GM21825 (cell line): Measurements from ENCODE around the gene RASSF5.
"Not testable (repeated sequence)": the region's sequence is repeated elsewhere in the genome, so short reads cannot be mapped to it uniquely, and the experiment has no call there.

Experiments used
- ATAC-seq: cut with Tn5 transposase; IDR thresholded peaks from one replicate; pipeline ENCODE4 v1.9.1; 2021; ENCODE audit warnings: mild to moderate bottlenecking, moderate library complexity; ENCODE audit not compliant: unreplicated experiment

RASSF5 gene

DNA sequence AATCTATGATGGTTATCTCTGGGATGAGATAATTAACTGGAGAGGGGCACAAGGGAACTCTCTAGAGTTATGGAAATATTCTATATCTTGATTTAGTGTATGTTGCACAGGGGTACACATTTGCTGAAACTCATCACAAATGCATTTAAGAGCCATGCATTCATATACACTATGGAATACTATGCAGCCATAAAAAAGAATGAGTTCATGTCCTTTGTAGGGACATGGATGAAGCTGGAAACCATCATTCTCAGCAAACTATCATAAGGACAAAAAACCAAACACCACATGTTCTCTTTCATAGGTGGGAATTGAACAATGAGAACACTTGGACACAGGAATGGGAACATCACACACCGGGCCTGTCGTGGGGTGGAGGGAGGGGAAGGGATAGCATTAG is 119.1 kb downstream of the RASSF5 start:
- not testable (repeated sequence) for ATAC-seq

DNA sequence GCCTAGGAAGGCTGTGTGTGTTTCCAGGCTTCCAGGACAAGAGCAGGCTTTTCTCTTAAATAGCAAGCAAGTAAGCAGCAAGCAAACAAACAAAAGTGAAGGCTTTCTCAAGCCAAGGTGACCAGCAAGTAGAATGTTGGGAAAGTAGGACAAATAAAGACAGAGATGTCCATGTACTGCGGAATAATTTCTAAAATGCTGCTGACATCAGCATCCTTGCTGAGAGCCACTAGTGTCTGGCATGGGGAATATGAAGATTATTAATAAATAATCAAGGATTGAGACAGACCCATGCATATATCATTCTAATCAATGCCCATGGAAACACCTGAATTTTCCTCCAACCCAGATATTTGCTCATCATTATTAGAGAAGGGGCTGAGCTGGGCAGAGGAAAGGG is 121.6 kb downstream of the RASSF5 start:
- no peak for ATAC-seq

DNA sequence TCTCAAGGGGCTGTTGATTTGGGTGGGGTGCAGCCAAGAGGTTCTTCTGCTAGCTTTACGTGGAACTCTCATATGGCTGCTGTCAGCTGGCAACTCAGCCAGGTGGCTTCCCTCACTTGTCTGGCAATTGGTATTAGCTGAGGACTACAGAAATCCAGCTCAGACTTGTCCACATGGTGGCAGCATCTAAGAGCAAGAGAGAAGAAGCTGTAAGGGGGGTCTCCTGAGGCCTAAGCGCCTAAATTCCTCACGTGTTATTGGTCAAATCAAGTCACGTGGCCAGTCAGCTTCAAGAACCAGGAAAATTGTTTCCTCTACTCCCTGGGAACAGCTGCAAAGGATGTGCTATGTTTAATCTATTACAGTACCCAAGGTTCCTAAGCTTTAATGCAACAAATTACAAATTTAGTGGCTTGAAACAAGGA is 123.8 kb downstream of the RASSF5 start:
- no peak for ATAC-seq

DNA sequence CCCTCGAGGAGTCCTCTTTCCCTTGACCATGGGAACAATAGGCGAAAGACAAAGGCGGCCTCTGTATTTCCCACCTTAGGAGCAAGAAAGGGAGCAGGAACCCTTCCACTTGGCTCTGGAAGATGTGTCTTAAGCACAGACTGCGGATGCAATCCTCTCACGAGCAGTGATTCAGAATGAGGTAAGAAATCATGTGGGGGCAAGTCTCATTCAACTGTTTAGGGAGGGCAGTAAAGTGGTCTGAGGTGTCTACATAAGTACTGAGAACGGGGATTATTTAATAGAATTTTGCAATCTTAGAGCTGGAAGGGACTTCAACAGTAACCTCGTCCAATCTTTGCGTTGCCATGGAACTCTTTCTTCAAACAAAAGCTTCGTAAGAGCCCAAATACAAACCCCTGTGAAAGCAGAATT is 126.4 kb downstream of the RASSF5 start:
- ATAC-seq: no peak

DNA sequence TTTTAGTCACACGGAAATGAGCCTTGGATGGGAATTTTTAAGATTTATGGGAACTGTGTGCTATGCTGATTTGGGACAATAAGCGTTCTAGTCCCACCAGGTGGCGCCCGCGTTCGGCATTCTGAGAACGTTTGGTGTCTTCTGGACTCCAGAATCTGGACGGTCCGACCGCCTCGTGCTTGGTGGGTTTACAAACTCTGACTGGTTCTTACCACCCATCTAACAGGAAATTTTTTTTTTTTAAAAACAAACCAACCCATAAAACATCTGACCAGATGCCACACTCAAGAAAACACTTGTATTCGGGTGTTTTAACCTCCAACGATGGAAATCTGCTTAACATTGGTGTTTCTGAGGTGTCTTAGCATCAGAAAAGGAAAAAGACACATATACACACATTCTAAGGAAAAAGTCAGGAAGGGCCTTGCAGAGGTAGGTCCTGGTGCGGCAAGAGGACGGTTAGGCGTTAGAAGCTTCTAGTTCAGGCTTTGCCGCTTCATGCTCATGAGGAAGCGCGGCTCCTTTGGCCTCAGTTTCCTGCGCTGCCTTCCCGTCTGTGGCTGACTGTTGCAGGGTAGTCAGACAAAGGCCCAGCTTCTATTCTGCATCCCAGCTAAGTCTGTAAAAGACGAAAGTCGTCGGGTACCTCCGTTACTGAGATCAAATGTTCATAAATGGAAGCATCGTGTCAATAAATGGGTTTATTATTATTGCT is 127.2 kb downstream of the RASSF5 start:
- ATAC-seq: no peak

DNA sequence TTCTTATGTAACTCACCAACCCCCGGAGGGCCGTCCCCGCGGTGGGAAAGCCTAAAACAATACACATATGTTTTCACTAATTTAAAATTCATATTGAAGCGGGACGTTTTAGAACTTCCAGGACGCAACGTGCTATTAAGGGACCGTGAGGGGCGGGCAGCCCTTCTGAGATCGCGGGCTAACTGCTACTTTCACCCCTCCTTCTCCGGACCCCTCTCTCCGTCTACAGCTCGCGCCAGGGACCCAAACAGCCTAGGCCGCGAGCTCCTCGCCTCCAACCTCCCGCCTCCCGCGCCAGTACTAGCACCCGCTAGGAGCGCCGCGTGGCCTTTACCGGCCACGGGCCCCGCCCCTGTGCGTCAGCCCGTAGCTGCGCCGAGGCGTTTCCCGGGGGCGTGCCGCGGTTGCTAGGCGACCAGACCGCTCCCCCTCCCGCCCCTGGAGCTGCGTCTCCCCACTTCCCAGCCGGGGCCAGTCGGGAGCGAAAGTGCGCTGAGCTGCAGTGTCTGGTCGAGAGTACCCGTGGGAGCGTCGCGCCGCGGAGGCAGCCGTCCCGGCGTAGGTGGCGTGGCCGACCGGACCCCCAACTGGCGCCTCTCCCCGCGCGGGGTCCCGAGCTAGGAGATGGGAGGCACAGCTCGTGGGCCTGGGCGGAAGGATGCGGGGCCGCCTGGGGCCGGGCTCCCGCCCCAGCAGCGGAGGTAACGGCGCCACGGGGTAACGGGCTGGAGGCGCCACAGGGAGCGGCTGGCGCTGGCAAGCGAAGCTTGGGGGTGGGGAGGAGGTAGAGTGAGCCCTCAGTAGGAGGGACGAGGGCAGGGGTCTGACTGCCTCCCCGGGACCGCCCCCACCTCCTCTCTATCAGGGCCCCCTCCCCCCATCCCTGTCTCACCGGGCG is 128.0 kb downstream of the RASSF5 start, which contains the start of gene DYRK3:
DYRK3 (plus strand) TSS at position 457 of the 898 bp plus-strand sequence; CDS start at position 625, 168 bp downstream.
- ATAC-seq: peak; percentile 86

DNA sequence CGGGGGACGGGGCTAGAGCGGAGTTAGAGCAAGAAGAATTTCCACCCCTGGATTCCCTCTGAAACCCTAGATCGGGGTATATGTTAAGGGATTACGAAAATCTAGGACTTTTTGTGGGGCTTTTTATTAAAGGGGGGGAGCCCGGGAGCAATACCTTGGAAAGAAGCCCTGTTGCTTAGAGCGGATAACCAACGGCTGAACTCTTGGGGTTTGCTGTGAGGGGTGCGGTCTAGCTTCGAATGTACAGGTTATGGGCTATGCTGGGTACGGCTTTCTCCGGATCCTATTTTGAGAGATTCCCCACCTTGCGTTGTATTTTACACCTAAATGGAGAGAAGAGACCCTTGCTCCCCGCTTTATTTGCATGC is 128.6 kb downstream of the RASSF5 start:
- no peak for ATAC-seq

DNA sequence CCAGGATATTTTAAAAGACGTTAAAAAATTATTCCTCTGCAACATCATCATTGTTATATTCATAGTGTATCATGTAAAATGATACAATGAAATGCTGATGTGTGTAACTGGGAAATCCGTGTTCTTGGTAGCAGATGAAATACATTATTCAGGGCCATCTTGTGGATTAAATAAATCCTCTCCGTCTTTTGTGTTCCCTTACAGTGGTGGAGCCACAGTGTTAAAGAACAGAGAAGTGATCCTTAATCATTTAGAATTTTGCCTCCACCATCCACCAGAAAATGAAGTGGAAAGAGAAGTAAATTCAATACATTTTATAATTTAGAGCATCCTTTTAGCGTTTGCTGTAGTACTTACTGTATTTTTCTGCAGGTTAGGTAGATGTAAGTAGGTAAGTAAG is 129.3 kb downstream of the RASSF5 start:
- ATAC-seq: no peak

DNA sequence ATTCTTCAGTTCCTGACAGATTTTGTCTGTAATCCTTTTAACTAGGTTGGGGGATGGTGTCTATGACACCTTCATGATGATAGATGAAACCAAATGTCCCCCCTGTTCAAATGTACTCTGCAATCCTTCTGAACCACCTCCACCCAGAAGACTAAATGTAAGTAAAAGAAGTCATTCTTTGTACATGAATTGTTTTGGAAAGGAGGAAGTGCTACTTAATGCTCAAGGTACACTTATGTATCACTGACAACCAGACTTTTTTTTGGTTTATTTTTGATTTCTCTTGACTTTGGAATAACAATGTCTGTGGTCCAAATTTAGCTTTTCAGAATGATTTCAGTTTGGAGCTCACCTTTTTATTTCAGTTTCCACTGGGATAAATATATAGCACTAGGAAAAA is 130.3 kb downstream of the RASSF5 start:
- no peak for ATAC-seq
